IMR-90 (cell line): ENCODE results near the gene SCN11A. TPM values are rescaled to one million over a fixed set of nuclear protein-coding genes. Genes with fewer than 3 reads are reported as not detected.

ENCODE experiments used
- ATAC-seq: fragments of 200-7000 bp; cut with Tn5 transposase; 2 replicates; pipeline ENCODE4 v1.9.1; 2020; ENCODE audit warnings: low read depth, mild to moderate bottlenecking, moderate library complexity
- BruUV-seq: library from RNA; stranded (reverse); fragments of 400-500 nt; replicated peaks from 2 replicates; lab custom pipeline; 2021; lab: Mats Ljungman, UMichigan
- CTCF ChIA-PET: fragments of 300-600 bp; formaldehyde crosslinking; extraction: SDS; loops from one replicate; lab custom pipeline; 2021; ENCODE audit warnings: antibody characterized with exemption; lab: Yijun Ruan, JAX
- POLR2A ChIA-PET: fragments of 300-600 bp; sonication (Branson Sonifier 250); formaldehyde crosslinking; loops from one replicate; lab custom pipeline; 2022; ENCODE audit warnings: antibody characterized with exemption; ENCODE audit not compliant: unreplicated experiment; lab: Charles Lee
- DNase-seq: peaks from one replicate; pipeline ENCODE4 v3.0.0; 2013
- H2AFZ ChIP-seq: replicated peaks from 2 replicates; pipeline ENCODE3; 2013; ENCODE audit warnings: low read length, mild to moderate bottlenecking; ENCODE audit not compliant: poor library complexity
- H2AK5ac ChIP-seq: 2 replicates; pipeline ENCODE4 v1.6.1; 2013; ENCODE audit warnings: low read depth, low read length, inconsistent platforms
- H2AK9ac ChIP-seq: replicated peaks from 2 replicates; pipeline ENCODE3; 2013; ENCODE audit warnings: mild to moderate bottlenecking, low read depth, low read length, moderate library complexity; ENCODE audit not compliant: poor library complexity
- H2BK120ac ChIP-seq: 2 replicates; pipeline ENCODE4 v1.6.1; 2013; ENCODE audit warnings: low read depth, low read length, inconsistent platforms
- H2BK15ac ChIP-seq: 3 replicates; pipeline ENCODE4 v1.6.1; 2013; ENCODE audit warnings: low read depth, low read length, inconsistent platforms
- H2BK20ac ChIP-seq: 2 replicates; pipeline ENCODE4 v1.6.1; 2013; ENCODE audit warnings: low read depth, mild to moderate bottlenecking, inconsistent platforms, low read length, moderate library complexity
- H2BK5ac ChIP-seq: 2 replicates; pipeline ENCODE4 v1.6.1; 2013; ENCODE audit warnings: mild to moderate bottlenecking, low read depth, low read length, inconsistent platforms; ENCODE audit not compliant: poor library complexity, severe bottlenecking
- H3K14ac ChIP-seq: replicated peaks from 2 replicates; pipeline ENCODE4 v1.6.1; 2013; ENCODE audit warnings: low read depth, low read length, inconsistent platforms
- H3K18ac ChIP-seq: 2 replicates; pipeline ENCODE4 v1.6.1; 2013; ENCODE audit warnings: low read depth, low read length, control low read depth
- H3K23ac ChIP-seq: 2 replicates; pipeline ENCODE4 v1.6.1; 2013; ENCODE audit warnings: low read depth, low read length, inconsistent platforms
- H3K27ac ChIP-seq: 2 replicates; pipeline ENCODE4 v1.5.1; 2013; ENCODE audit warnings: mild to moderate bottlenecking, control low read depth, low read length; ENCODE audit not compliant: insufficient read depth
- H3K27me3 ChIP-seq: 2 replicates; pipeline ENCODE4 v1.6.1; 2013; ENCODE audit warnings: low read length; ENCODE audit not compliant: control insufficient read depth, insufficient read depth
- H3K36me3 ChIP-seq: 2 replicates; pipeline ENCODE4 v1.6.1; 2013; ENCODE audit warnings: low read length, mixed read lengths; ENCODE audit not compliant: control insufficient read depth, insufficient read depth
- H3K4ac ChIP-seq: 2 replicates; pipeline ENCODE4 v1.6.1; 2013; ENCODE audit warnings: low read depth, low read length, inconsistent platforms
- H3K4me1 ChIP-seq: 2 replicates; pipeline ENCODE4 v1.6.1; 2013; ENCODE audit warnings: low read length, mixed read lengths; ENCODE audit not compliant: control insufficient read depth, insufficient read depth
- H3K4me2 ChIP-seq: 2 replicates; pipeline ENCODE4 v1.6.1; 2013; ENCODE audit warnings: low read depth, mild to moderate bottlenecking, control low read depth, low read length, moderate library complexity
- H3K4me3 ChIP-seq: 2 replicates; pipeline ENCODE4 v1.5.1; 2013; ENCODE audit warnings: low read depth, mild to moderate bottlenecking, control low read depth, low read length, moderate library complexity; ENCODE audit not compliant: insufficient read depth
- H3K56ac ChIP-seq: 2 replicates; pipeline ENCODE4 v1.6.1; 2013; ENCODE audit warnings: low read length, inconsistent platforms; ENCODE audit not compliant: insufficient read depth; ENCODE audit errors: extremely low read depth
- H3K79me1 ChIP-seq, 2 experiments: 2 replicates each; pipeline ENCODE4 v1.6.1; 2013; ENCODE audit warnings: low read length in 2 of 2, inconsistent platforms in 1 of 2, low read depth in 1 of 2
- H3K9ac ChIP-seq: 2 replicates; pipeline ENCODE4 v1.6.1; 2013; ENCODE audit warnings: low read depth, low read length, control low read depth
- H3K9me1 ChIP-seq: 2 replicates; pipeline ENCODE4 v1.6.1; 2013; ENCODE audit warnings: low read length, inconsistent platforms; ENCODE audit not compliant: insufficient read depth
- H3K9me3 ChIP-seq: 2 replicates; pipeline ENCODE4 v1.6.1; 2013; ENCODE audit warnings: low read length; ENCODE audit not compliant: control insufficient read depth, insufficient read depth
- H4K20me1 ChIP-seq: 2 replicates; pipeline ENCODE4 v1.6.1; 2013; ENCODE audit warnings: low read length, inconsistent platforms; ENCODE audit not compliant: insufficient read depth
- H4K5ac ChIP-seq: 2 replicates; pipeline ENCODE4 v1.6.1; 2013; ENCODE audit warnings: mild to moderate bottlenecking, low read depth, low read length, control low read depth
- H4K8ac ChIP-seq, 2 experiments: 2 replicates each; pipeline ENCODE4 v1.6.1; 2013; ENCODE audit warnings: low read depth in 2 of 2, low read length in 2 of 2, control low read depth in 1 of 2, inconsistent platforms in 1 of 2
- H4K91ac ChIP-seq: 2 replicates; pipeline ENCODE4 v1.6.1; 2013; ENCODE audit warnings: low read depth, low read length, inconsistent platforms; ENCODE audit not compliant: insufficient read depth
- BHLHE40 ChIP-seq: fragments of 150-350 bp; IDR thresholded peaks from 2 replicates; pipeline ENCODE4 v1.6.1; 2016; ENCODE audit warnings: mild to moderate bottlenecking, low read depth, low read length
- CEBPB ChIP-seq: IDR thresholded peaks from 2 replicates; pipeline ENCODE4 v1.6.1; 2012; ENCODE audit warnings: low read depth, low read length, improper control_type of control experiment
- FOS ChIP-seq: fragments of 150-350 bp; IDR thresholded peaks from 2 replicates; pipeline ENCODE4 v1.6.1; 2016; ENCODE audit warnings: low read depth, low read length
- RCOR1 ChIP-seq: IDR thresholded peaks from 2 replicates; pipeline ENCODE4 v1.6.1; 2012; ENCODE audit warnings: mild to moderate bottlenecking, low read length, improper control_type of control experiment; ENCODE audit not compliant: insufficient replicate concordance
- SMC3 ChIP-seq: fragments of 150-350 bp; IDR thresholded peaks from 2 replicates; pipeline ENCODE4 v1.6.1; 2016; ENCODE audit warnings: low read depth, mild to moderate bottlenecking, antibody characterized with exemption, low read length, moderate library complexity
- WGBS, 2 experiments: methylation state at CpG; one replicate each; pipeline versions ENCODE4 v1.1.5 to v1.1.7; 2013; ENCODE audit warnings: missing lambda C conversion rate in 2 of 2; ENCODE audit not compliant: insufficient read length in 1 of 2; ENCODE audit errors: extremely low coverage in 2 of 2; 5-methylcytosine and 5-hydroxymethylcytosine counted together
- dilution Hi-C: fragments of 300-500 bp; cut with HindIII; formaldehyde crosslinking; loops from one replicate; pipeline ENCODE4 v1.14.3; 2018; ENCODE audit warnings: low sequenced_read_pairs; ENCODE audit not compliant: unreplicated experiment
- in situ Hi-C: fragments of 300-500 bp; cut with MboI; formaldehyde crosslinking; loops from 3 replicates; pipeline ENCODE4 v1.14.3; 2019; ENCODE audit warnings: low sequenced_read_pairs, inconsistent platforms, mixed read lengths
- intact Hi-C: fragments of 100-400 bp; cut with micrococcal nuclease; formaldehyde crosslinking; loops from 2 replicates; pipeline ENCODE4 v1.10.0; 2022
- polyA plus RNA-seq, 3 experiments: library from polyadenylated mRNA; depleted of rRNA; stranded (reverse); fragments of >200 nt; gene quantifications; 2 replicates each; pipeline ENCODE4 v1.2.3, GENCODE V29; 2012; ENCODE audit warnings: low replicate concordance in 1 of 3
- total RNA-seq: library from RNA; depleted of rRNA; stranded (reverse); fragments of >200 nt; gene quantifications from 2 replicates; pipeline ENCODE4 v1.2.3, GENCODE V29; 2012
- TF ChIP-seq, protein P1 (sequence below): fragments of 150-350 bp; IDR thresholded peaks from 2 replicates; pipeline ENCODE4 v1.6.1; 2016; ENCODE audit warnings: low read depth, mild to moderate bottlenecking, low read length, moderate library complexity, borderline replicate concordance
- TF ChIP-seq, protein P2 (sequence below): conservative IDR thresholded peaks from 2 replicates; pipeline ENCODE4 v1.5.1; 2012; ENCODE audit warnings: mild to moderate bottlenecking, low read depth, low read length, improper control_type of control experiment

SCN11A gene
- total and polyA plus RNA-seq, 2 of the 4 experiments (the other 2 are of a cell fraction): under 0.01 to 0.02 TPM

- no peak for DNase-seq
- no peak overlapping the region for H3K18ac ChIP-seq
- CTCF ChIA-PET: no interaction called here
- no peak overlapping the region for H2BK120ac ChIP-seq
- no peak overlapping the region for H3K56ac ChIP-seq
- no peak overlapping the region for H2AK5ac ChIP-seq
- no TSS peak for BruUV-seq
- H3K27ac ChIP-seq: no peak overlapping the region
- H3K4me1 ChIP-seq: no peaks in the 10 kb centered on the region
- 100% methylated on average over 1 of the region's 1 CpG; no CpG with 5 or more reads in 1 of the 2 experiments for WGBS, 2 experiments
- no peak overlapping the region for H2AFZ ChIP-seq
- H3K4ac ChIP-seq: no peak overlapping the region
- no peaks in the 10 kb centered on the region for H3K9me1 ChIP-seq
- dilution Hi-C loops (no loop called here), intact Hi-C loops (no loop called here), in situ Hi-C loops (no loop called here)
- H3K9ac ChIP-seq: no peak overlapping the region
- H3K23ac ChIP-seq: no peak overlapping the region
- POLR2A ChIA-PET: no interaction called here
- H3K4me3 ChIP-seq: no peak overlapping the region
- H3K27me3 ChIP-seq: peaks cover 1% of the 10 kb centered on the region
- no peak overlapping the region for H2BK20ac ChIP-seq
- H4K91ac ChIP-seq: no peak overlapping the region
- TF ChIP-seq, protein P1, sequence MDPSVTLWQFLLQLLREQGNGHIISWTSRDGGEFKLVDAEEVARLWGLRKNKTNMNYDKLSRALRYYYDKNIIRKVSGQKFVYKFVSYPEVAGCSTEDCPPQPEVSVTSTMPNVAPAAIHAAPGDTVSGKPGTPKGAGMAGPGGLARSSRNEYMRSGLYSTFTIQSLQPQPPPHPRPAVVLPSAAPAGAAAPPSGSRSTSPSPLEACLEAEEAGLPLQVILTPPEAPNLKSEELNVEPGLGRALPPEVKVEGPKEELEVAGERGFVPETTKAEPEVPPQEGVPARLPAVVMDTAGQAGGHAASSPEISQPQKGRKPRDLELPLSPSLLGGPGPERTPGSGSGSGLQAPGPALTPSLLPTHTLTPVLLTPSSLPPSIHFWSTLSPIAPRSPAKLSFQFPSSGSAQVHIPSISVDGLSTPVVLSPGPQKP: no peak
- TF ChIP-seq FOS (no peak), SMC3 (no peak), RCOR1 (no peak), BHLHE40 (no peak), CEBPB (no peak)
- TF ChIP-seq, protein P2, sequence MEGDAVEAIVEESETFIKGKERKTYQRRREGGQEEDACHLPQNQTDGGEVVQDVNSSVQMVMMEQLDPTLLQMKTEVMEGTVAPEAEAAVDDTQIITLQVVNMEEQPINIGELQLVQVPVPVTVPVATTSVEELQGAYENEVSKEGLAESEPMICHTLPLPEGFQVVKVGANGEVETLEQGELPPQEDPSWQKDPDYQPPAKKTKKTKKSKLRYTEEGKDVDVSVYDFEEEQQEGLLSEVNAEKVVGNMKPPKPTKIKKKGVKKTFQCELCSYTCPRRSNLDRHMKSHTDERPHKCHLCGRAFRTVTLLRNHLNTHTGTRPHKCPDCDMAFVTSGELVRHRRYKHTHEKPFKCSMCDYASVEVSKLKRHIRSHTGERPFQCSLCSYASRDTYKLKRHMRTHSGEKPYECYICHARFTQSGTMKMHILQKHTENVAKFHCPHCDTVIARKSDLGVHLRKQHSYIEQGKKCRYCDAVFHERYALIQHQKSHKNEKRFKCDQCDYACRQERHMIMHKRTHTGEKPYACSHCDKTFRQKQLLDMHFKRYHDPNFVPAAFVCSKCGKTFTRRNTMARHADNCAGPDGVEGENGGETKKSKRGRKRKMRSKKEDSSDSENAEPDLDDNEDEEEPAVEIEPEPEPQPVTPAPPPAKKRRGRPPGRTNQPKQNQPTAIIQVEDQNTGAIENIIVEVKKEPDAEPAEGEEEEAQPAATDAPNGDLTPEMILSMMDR: no peak
- no peaks in the 10 kb centered on the region for H3K9me3 ChIP-seq
- no peak overlapping the region for H2BK15ac ChIP-seq
- no peak overlapping the region for H3K4me2 ChIP-seq
- no peak for ATAC-seq
- H3K14ac ChIP-seq: no peak overlapping the region
- no peak overlapping the region for H4K8ac ChIP-seq
- H2AK9ac ChIP-seq: no peak overlapping the region
- no peaks in the 10 kb centered on the region for H4K20me1 ChIP-seq
- no peak overlapping the region for H4K5ac ChIP-seq
- no peaks in the 10 kb centered on the region for H3K79me1 ChIP-seq
- H2BK5ac ChIP-seq: no peak overlapping the region
- H3K36me3 ChIP-seq: no peaks in the 10 kb centered on the region
These were observed 30.7 kb downstream of the SCN11A start for GRCh38 chr3:39021029-39021428.
